Colonic mucosa (tissue), 4 donors: Measurements from ENCODE around the gene KARS1. TPM values are rescaled to one million over a fixed set of nuclear protein-coding genes. Genes with fewer than 3 reads are reported as not detected.

Source experiments
- DNase-seq: peaks from one replicate; pipeline ENCODE4 v3.0.0-alpha.2; 2020
- H3K27ac ChIP-seq: fragments of 200-600 bp; one replicate; pipeline ENCODE4 v1.8.0; 2021
- H3K27me3 ChIP-seq: fragments of 200-600 bp; one replicate; pipeline ENCODE4 v1.8.0; 2021
- H3K36me3 ChIP-seq: fragments of 200-600 bp; one replicate; pipeline ENCODE4 v1.8.0; 2021
- H3K4me1 ChIP-seq: fragments of 200-600 bp; one replicate; pipeline ENCODE4 v1.8.0; 2021; ENCODE audit warnings: mild to moderate bottlenecking
- H3K4me3 ChIP-seq: fragments of 200-600 bp; one replicate; pipeline ENCODE4 v1.8.0; 2021
- H3K9ac ChIP-seq, 2 donors: one replicate each; pipeline ENCODE4 v1.7.0; 2013; ENCODE audit warnings: control low read depth in 2 of 2, low read depth in 2 of 2, low read length in 2 of 2
- H3K9me3 ChIP-seq: fragments of 200-600 bp; one replicate; pipeline ENCODE4 v1.8.0; 2021
- CTCF ChIP-seq: fragments of 200-600 bp; IDR thresholded peaks from one replicate; pipeline ENCODE4 v1.8.0; 2022; ENCODE audit warnings: antibody characterized with exemption, mild to moderate bottlenecking
- intact Hi-C: fragments of 100-400 bp; cut with DNase I; formaldehyde crosslinking; loops from one replicate; pipeline ENCODE4 v1.14.1; 2022
- total RNA-seq, 2 donors: library from RNA; stranded (reverse); fragmentation: NEBNext Ultra II Directional in 1 of 2; extraction: Animal tissue kit (Norgen Biotek cat#: 25700) in 1 of 2; gene quantifications; one replicate each; pipeline ENCODE4 v1.2.1, GENCODE V29; 2021
- donor health status: healthy.
- donor health status: DM: no; HTN: no; CAD: no.
- donor health status: DM: no; HTN: no; CAD: no.

Gene KARS1
- 100 to 1,000 TPM; 102 to 151 TPM for total RNA-seq

DNA sequence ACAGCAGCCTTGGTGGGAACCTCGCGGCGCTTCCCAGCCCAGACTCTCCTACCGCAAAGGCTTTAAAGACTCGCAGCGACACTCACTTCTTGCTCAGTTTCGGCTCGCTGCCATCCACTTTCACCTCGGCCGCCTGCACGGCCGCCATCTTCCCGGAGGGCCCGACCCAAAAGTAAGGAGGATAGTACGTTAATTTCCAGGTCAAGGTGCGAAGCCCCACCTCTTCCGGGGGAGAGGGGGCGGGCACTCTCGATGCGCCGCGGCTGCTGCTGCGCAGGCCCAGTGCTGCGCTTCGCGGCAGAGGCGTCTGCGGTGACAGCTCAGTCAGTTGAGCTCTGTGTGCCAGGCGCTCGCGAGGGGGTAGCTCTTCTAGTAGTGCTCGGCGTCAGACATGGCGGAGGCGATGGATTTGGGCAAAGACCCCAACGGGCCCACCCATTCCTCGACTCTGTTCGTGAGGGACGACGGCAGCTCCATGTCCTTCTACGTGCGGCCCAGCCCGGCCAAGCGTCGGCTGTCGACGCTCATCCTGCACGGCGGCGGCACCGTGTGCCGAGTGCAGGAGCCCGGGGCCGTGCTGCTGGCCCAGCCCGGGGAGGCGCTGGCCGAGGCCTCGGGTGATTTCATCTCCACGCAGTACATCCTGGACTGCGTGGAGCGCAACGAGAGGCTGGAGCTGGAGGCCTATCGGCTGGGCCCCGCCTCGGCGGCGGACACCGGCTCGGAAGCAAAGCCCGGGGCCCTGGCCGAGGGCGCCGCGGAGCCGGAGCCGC, at the start of gene KARS1, which contains the start of gene TERF2IP:
KARS1 (minus strand) TSS at position 174 of the 773 bp plus-strand sequence; CDS start at position 148, 26 bp downstream.
TERF2IP (plus strand) TSS at position 282 of the 773 bp plus-strand sequence; CDS start at position 392, 110 bp downstream.
- H3K36me3 ChIP-seq, result no peaks in the 10 kb centered on the region
- peak within 1 kb of the TSS; percentile 99 for H3K27ac ChIP-seq
- peak within 1 kb of the TSS; percentile 94 for H3K4me3 ChIP-seq
- intact Hi-C loops, result no loop called here
- peak within 1 kb of the TSS; percentile 95 to 99 for H3K9ac ChIP-seq
- H3K27me3 ChIP-seq, result no peaks in the 10 kb centered on the region
- no peak for TF ChIP-seq CTCF
- peaks cover 18% of the 10 kb centered on the region for H3K4me1 ChIP-seq
- H3K9me3 ChIP-seq, result no peaks in the 10 kb centered on the region
- DNase-seq, result peak; percentile 95

GRCh38 chr16:75695708-75696107, 48.2 kb upstream of the KARS1 start:
- no peak for TF ChIP-seq CTCF
- Histone ChIP-seq H3K9ac (no peak overlapping the region), H3K4me3 (no peak overlapping the region), H3K4me1 (no peaks in the 10 kb centered on the region), H3K27me3 (no peaks in the 10 kb centered on the region), H3K9me3 (no peaks in the 10 kb centered on the region), H3K27ac (no peak overlapping the region), H3K36me3 (no peaks in the 10 kb centered on the region)
- intact Hi-C loops, result no loop called here
- no peak for DNase-seq

DNA sequence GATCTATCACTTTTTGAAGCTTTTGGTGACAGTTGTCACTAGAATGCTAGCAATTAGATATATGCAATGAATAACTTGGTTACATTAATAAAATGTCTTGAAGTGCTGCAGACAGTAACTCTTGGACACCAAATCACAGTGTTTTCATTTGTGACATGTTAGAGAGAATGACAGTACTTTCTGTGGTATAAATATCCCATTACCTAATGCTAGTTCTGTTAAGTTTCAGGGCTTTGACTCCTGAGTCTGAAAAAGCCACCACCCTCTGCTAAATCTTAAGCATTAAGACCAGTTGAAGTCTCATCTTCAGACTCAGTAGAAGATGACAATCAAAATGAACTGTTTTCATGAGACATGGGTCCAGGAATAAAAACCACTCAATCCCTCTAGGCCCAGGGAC, 39.9 kb upstream of the KARS1 start:
- Histone ChIP-seq H3K36me3 (no peaks in the 10 kb centered on the region), H3K4me1 (no peaks in the 10 kb centered on the region), H3K9ac (no peak overlapping the region), H3K27me3 (no peaks in the 10 kb centered on the region), H3K4me3 (no peak overlapping the region), H3K9me3 (no peaks in the 10 kb centered on the region), H3K27ac (no peak overlapping the region)
- intact Hi-C loops, result no loop called here
- DNase-seq, result no peak
- no peak for TF ChIP-seq CTCF

GRCh38 chr16:75682308-75682707, 34.8 kb upstream of the KARS1 start:
- no peaks in the 10 kb centered on the region for H3K36me3 ChIP-seq
- H3K9me3 ChIP-seq, result no peaks in the 10 kb centered on the region
- H3K4me3 ChIP-seq, result no peak overlapping the region
- H3K27me3 ChIP-seq, result no peaks in the 10 kb centered on the region
- TF ChIP-seq CTCF, result no peak
- H3K27ac ChIP-seq, result no peak overlapping the region
- DNase-seq, result no peak
- no peaks in the 10 kb centered on the region for H3K4me1 ChIP-seq
- H3K9ac ChIP-seq, result no peak overlapping the region
- intact Hi-C loops, result no loop called here

GRCh38 chr16:75679366-75679765, 31.9 kb upstream of the KARS1 start:
- TF ChIP-seq CTCF, result no peak
- intact Hi-C loops, result no loop called here
- no peak for DNase-seq

More at GRCh38 chr16:75679366-75679765, 31.9 kb upstream of the KARS1 start:
- no peaks in the 10 kb centered on the region for H3K36me3 ChIP-seq
- no peak overlapping the region for H3K9ac ChIP-seq
- no peaks in the 10 kb centered on the region for H3K4me1 ChIP-seq
- no peaks in the 10 kb centered on the region for H3K9me3 ChIP-seq
- no peak overlapping the region for H3K27ac ChIP-seq
- H3K27me3 ChIP-seq, result no peaks in the 10 kb centered on the region
- H3K4me3 ChIP-seq, result no peak overlapping the region
